Endometrial microvascular endothelial cells (primary cell): ENCODE results near the gene PDE4D. TPM values are rescaled to one million over a fixed set of nuclear protein-coding genes. Genes with fewer than 3 reads are reported as not detected.

Source experiments
- in situ Hi-C: cut with HindIII; loops from 2 replicates; pipeline ENCODE4 v1.10.0; 2017; ENCODE audit warnings: low sequenced_read_pairs, low pct_unique_long_range_greater_than_20kb; ENCODE audit errors: inconsistent ontology term
- total RNA-seq: library from RNA; depleted of rRNA; stranded (reverse); fragments of >200 nt; gene quantifications from one replicate; pipeline ENCODE4 v1.2.3, GENCODE V29; 2015; ENCODE audit errors: inconsistent ontology term

Gene PDE4D
- total RNA-seq, 1 donor from 2014 or later, result 7.9 TPM

DNA sequence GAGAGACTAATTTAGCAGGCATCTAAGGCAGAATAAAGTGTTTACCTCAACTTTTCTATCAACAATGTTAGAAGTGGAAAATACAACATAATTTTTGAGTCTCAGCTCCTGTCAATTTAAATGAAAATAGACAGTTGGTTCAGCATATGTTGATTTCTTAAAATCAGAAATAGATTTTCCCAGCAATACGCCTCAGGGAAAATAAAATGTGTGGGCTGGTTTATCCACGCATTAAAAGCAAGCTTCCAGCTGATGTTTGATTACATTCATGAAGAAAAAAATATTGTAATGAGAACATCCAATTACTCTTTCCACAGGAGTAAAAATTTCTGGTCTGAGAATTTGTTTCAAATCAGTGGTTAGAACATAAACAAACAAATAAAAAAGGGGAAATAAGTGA lies 166.3 kb downstream of the PDE4D start:
- in situ Hi-C loops, result no loop called here

DNA sequence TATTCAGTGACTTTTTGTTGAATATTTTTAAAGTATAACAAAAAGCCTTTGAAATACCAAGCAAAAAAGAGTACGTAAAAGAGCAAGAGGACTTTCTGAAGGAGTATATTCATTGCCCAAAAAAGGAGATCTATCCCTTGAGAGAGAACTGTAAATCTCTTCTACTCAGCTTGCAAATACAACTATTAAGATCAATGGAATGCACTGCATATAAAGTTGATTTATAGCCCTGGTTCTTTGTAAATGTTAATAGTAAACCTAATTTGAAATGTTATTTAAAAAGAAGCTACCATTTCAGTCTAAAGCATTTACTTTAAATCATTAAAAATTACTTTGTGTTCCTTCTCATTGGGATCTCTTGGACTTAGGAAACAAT lies 168.1 kb downstream of the PDE4D start:
- in situ Hi-C loops, result no loop called here

GRCh38 chr5:59724482-59725391 lies 168.8 kb downstream of the PDE4D start:
- in situ Hi-C loops, result no loop called here

- in situ Hi-C loops, result no loop called here
Observed at GRCh38 chr5:59722874-59723273, 170.7 kb downstream of the PDE4D start.

GRCh38 chr5:59721741-59722140 lies 171.8 kb downstream of the PDE4D start:
- in situ Hi-C loops, result no loop called here

GRCh38 chr5:59720063-59720462 lies 173.5 kb downstream of the PDE4D start:
- in situ Hi-C loops, result no loop called here

GRCh38 chr5:59716966-59717500 lies 176.5 kb downstream of the PDE4D start:
- in situ Hi-C loops, result no loop called here

- in situ Hi-C loops, result no loop called here
Observed at GRCh38 chr5:59716029-59716428, 177.5 kb downstream of the PDE4D start.

- in situ Hi-C loops, result no loop called here
Observed at GRCh38 chr5:59715228-59715627, 178.3 kb downstream of the PDE4D start.

GRCh38 chr5:59713498-59713844 lies 180.1 kb downstream of the PDE4D start:
- in situ Hi-C loops, result no loop called here

DNA sequence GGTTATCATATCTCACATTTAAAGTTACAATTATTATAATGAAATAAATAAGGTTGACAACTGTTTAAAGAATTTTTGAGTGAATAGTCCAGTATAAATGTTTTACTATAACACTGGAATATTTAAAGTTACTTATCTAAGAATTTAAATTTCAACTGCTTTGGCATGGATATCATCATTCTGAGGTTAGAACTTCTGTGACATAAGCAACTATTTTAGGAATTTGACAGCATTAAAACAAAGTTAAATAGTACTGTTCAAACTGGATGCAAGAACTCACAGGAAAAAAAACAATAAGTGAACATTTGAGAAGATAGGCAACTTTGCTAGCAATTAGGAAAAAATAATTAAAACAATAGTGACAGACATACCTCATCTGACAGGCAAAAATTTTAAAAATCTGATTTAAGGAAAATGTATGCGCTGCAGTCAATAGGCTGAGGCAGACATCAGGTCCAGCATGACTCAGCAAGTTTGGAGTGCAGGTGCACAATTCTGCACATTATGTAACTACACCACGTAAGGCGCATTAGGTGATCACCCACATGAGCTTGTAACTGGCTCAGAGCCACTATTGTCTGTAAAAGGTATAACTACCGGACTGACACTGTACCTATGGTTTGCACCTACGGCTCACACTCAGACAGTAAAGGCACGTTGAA lies 180.6 kb downstream of the PDE4D start:
- in situ Hi-C loops, result no loop called here

DNA sequence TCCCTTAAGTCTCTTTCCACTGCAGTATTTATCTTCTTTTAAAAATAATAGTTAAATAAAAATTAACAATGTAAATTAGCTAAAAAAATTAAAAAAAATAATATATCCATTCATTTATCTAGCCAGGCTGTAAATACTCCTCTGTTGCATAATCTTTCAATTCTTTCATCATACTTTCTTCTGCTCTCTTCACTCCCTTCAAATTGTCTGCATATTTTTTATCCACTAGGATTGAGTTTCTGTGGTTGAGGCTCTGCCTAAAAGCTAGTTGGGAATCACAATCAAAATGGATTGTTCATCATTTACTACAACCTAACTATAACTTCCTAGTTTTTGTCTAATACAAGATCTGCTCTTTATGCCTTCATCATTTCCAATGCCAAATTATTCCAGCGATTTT lies 182.2 kb downstream of the PDE4D start:
- in situ Hi-C loops, result no loop called here

- in situ Hi-C loops, result no loop called here
Observed at GRCh38 chr5:59709846-59710245, 183.7 kb downstream of the PDE4D start.

DNA sequence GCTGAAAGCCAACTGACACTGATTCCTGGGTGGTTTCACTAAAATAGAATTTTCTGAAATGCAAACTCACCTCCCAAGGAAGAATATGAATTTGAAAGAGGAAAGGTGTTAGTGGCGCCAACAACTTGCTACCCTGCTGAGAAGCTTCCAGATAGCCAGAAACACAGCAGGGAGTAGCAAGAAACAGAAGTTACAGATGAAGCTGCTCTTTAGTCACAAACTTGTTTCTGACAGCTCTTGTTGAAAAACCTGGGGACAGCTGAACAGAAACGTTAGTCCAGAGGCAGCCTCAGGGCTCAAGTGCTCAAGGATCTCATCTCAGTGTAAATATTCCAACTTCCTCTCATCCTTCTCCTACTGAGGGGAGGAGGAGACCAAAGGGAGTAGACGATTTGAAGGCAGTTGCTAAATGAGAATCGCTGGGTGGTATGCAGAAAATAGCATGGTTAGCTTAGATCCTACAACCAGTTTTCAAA lies 184.1 kb downstream of the PDE4D start:
- in situ Hi-C loops, result no loop called here

DNA sequence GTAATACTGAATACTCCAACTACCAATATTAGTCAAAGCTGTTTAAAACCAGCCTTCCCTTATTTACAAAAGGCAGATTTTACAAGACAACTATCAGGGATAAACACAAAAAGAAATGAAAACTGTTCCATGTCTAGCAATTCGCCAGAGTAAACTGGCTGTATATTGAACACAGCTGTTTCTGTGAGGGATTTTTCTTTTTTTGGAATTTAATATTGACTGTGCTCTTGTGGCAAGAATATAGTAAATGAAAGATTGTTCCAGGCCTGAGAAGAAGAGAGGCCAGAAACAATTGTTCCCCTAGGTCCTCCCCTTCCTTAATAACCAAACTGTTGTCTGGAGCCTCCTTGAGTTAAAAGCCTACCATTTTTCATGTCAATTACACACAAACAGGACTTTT lies 188.6 kb downstream of the PDE4D start:
- in situ Hi-C loops, result no loop called here

GRCh38 chr5:59703789-59704188 lies 189.7 kb downstream of the PDE4D start:
- in situ Hi-C loops, result no loop called here

- in situ Hi-C loops, result no loop called here
Observed at GRCh38 chr5:59698207-59699178, 195.0 kb downstream of the PDE4D start.

- in situ Hi-C loops, result no loop called here
Observed at GRCh38 chr5:59694411-59694810, 199.1 kb downstream of the PDE4D start.
